Pancreas (tissue), 10 donors: ENCODE results near the gene ESR2. TPM values are rescaled to one million over a fixed set of nuclear protein-coding genes. Genes with fewer than 3 reads are reported as not detected.

Source experiments
- ATAC-seq, 4 donors: fragments of 200-7000 bp; cut with Tn5 transposase; one replicate each; pipeline versions ENCODE4 v1.8.0 to v1.9.1; 2020; ENCODE audit warnings: mild to moderate bottlenecking in 4 of 4, moderate library complexity in 4 of 4
- DNase-seq, 6 donors: peaks; one replicate each; pipeline ENCODE4 v3.0.0-alpha.2; 2020
- FAIRE-seq: peaks from 2 replicates; lab custom pipeline; 2012; peaks lifted over from hg19 to GRCh38; lab: Jason Lieb, UNC
- H3K27ac ChIP-seq, 4 donors: fragments of 200-600 bp; sonication (generic); 1 replicate in 3 of 4; 2 replicates in 1 of 4; pipeline versions ENCODE4 v1.5.0 to v1.8.0; 2020
- H3K27me3 ChIP-seq, 4 donors: fragments of 200-600 bp; one replicate each; pipeline ENCODE4 v1.8.0; 2021
- H3K36me3 ChIP-seq, 3 donors: fragments of 200-600 bp; sonication (generic) in 1 of 3; one replicate each; pipeline versions ENCODE4 v1.5.0 to v1.8.0; 2020 to 2021
- H3K4me1 ChIP-seq, 3 donors: fragments of 200-600 bp; one replicate each; pipeline ENCODE4 v1.8.0; 2021
- H3K4me3 ChIP-seq, 4 donors: fragments of 200-600 bp; sonication (generic) in 2 of 4; one replicate each; pipeline versions ENCODE4 v1.5.0 to v1.8.0; 2020 to 2021
- H3K9me3 ChIP-seq, 4 donors: fragments of 200-600 bp; one replicate each; pipeline ENCODE4 v1.8.0; 2021
- CTCF ChIP-seq, 4 donors: fragments of 200-600 bp; sonication (generic) in 3 of 4; IDR thresholded peaks; one replicate each; pipeline versions ENCODE4 v1.5.0 to v1.8.0; 2021; ENCODE audit warnings: antibody characterized with exemption in 4 of 4
- WGBS, 2 donors: extraction: QIAGEN DNeasy Blood & Tissue Kit; methylation state at CpG; one replicate each; pipeline ENCODE4 v1.1.7; 2013; 5-methylcytosine and 5-hydroxymethylcytosine counted together
- intact Hi-C, 3 donors: fragments of 100-400 bp; cut with DNase I; formaldehyde crosslinking; loops; one replicate each; pipeline versions ENCODE4 v1.11.1 to v1.14.2; 2022
- polyA plus RNA-seq, 2 donors: library from polyadenylated mRNA; stranded (reverse); fragments of 200-250 nt; gene quantifications; one replicate each; pipeline ENCODE4 v1.2.3, GENCODE V29; 2013
- total RNA-seq, 6 donors: library from RNA; stranded (reverse); fragmentation: NEBNext Ultra II Directional in 4 of 6; extraction: Animal tissue kit (Norgen Biotek cat#: 25700) in 4 of 6; gene quantifications; one replicate each; pipeline versions ENCODE4 v1.2.1 to v1.2.4, GENCODE V29; 2021 to 2023
- donor health status: healthy with polysubstance abuse.
- donor health status: DM: no; HTN: no; CAD: no; lungs with moderate emphysema.
- donor health status: DM: no; HTN: no; CAD: no.
- donor health status: control.
- donor health status: control.
- donor health status: Bipolar disorder and iron deficiency.
- donor health status: DM: yes; HTN: yes; CAD: no.
- donor health status: DM: no; HTN: no; CAD: no.
- donor health status: DM: no; HTN: no; CAD: no.
- donor health status: DM: yes; HTN: yes; CAD: no.

The ESR2 gene
- total and polyA plus RNA-seq, 8 donors, result 0.08 to 0.78 (median 0.19) TPM

- Histone ChIP-seq H3K36me3 (peaks cover 0 to 44% (median 0%) of the 10 kb centered on the region in 3 donors), H3K27me3 (no peaks in the 10 kb centered on the region), H3K9me3 (no peaks in the 10 kb centered on the region), H3K27ac (no peak overlapping the region), H3K4me3 (no peak overlapping the region), H3K4me1 (peaks cover 19 to 23% (median 22%) of the 10 kb centered on the region in 3 donors)
- no peak for TF ChIP-seq CTCF (IDR thresholded peaks at IDR 0.05)
- intact Hi-C loops, result no loop called here
- FAIRE-seq (no peak), DNase-seq (no peak), ATAC-seq (no peak)
- WGBS, 2 donors, result 78 to 80% methylated on average over 21 of the region's 21 CpGs
Observed at GRCh38 chr14:64209444-64210131, 84.6 kb downstream of the ESR2 start.

GRCh38 chr14:64208981-64209380 lies 85.2 kb downstream of the ESR2 start:
- Histone ChIP-seq H3K4me1 (peaks cover 14 to 20% (median 20%) of the 10 kb centered on the region in 3 donors), H3K27me3 (no peaks in the 10 kb centered on the region), H3K36me3 (peaks cover 0 to 44% (median 0%) of the 10 kb centered on the region in 3 donors), H3K9me3 (no peaks in the 10 kb centered on the region), H3K27ac (no peak overlapping the region), H3K4me3 (no peak overlapping the region)
- TF ChIP-seq CTCF (IDR thresholded peaks at IDR 0.05), result no peak
- intact Hi-C loops, result no loop called here
- ATAC-seq, result no peak
- DNase-seq, result no peak
- 74 to 81% methylated on average over 10 of the region's 10 CpGs for WGBS, 2 donors
- no peak for FAIRE-seq

- peaks cover 16 to 22% (median 18%) of the 10 kb centered on the region in 3 donors for H3K4me1 ChIP-seq
- intact Hi-C loops, result no loop called here
- H3K27me3 ChIP-seq, result no peaks in the 10 kb centered on the region
- no peak overlapping the region for H3K4me3 ChIP-seq
- no peak overlapping the region for H3K27ac ChIP-seq
- TF ChIP-seq CTCF (IDR thresholded peaks at IDR 0.05), result no peak
- DNase-seq, result no peak
- 96 to 97% methylated on average over 7 of the region's 7 CpGs for WGBS, 2 donors
- H3K9me3 ChIP-seq, result no peaks in the 10 kb centered on the region
- H3K36me3 ChIP-seq, result peaks cover 0 to 44% (median 0%) of the 10 kb centered on the region in 3 donors
- ATAC-seq, result no peak
- no peak for FAIRE-seq
Observed at GRCh38 chr14:64208261-64208660, 85.9 kb downstream of the ESR2 start.

GRCh38 chr14:64203366-64204006 lies 90.7 kb downstream of the ESR2 start:
- intact Hi-C loops, result no loop called here
- peaks cover 16 to 36% (median 22%) of the 10 kb centered on the region in 3 donors for H3K4me1 ChIP-seq
- no peak for TF ChIP-seq CTCF (IDR thresholded peaks at IDR 0.05)
- FAIRE-seq, result no peak
- no peaks in the 10 kb centered on the region for H3K9me3 ChIP-seq
- no peak overlapping the region for H3K4me3 ChIP-seq
- H3K27ac ChIP-seq, result no peak overlapping the region
- 56 to 71% methylated on average over 4 of the region's 4 CpGs for whole genome bisulfite sequencing, 2 donors
- no peak for DNase-seq
- H3K27me3 ChIP-seq, result no peaks in the 10 kb centered on the region
- H3K36me3 ChIP-seq, result peaks cover 0 to 1% (median 0%) of the 10 kb centered on the region in 3 donors
- ATAC-seq, result peak in 3 of 4 donors; percentile 38 to 55 (median 40)

GRCh38 chr14:64202716-64203115 lies 91.5 kb downstream of the ESR2 start:
- Histone ChIP-seq H3K36me3 (no peaks in the 10 kb centered on the region), H3K27ac (no peak overlapping the region), H3K9me3 (no peaks in the 10 kb centered on the region), H3K4me1 (peaks cover 16 to 42% (median 28%) of the 10 kb centered on the region in 3 donors), H3K27me3 (no peaks in the 10 kb centered on the region), H3K4me3 (no peak overlapping the region)
- FAIRE-seq (no peak), ATAC-seq (no peak), DNase-seq (no peak)
- intact Hi-C loops, result no loop called here
- TF ChIP-seq CTCF (IDR thresholded peaks at IDR 0.05), result no peak
- 37 to 45% methylated on average over 10 of the region's 10 CpGs for WGBS, 2 donors
